22Rv1 (cell line): ENCODE results near the gene RARRES2.
"Not testable (repeated sequence)": the region's sequence is repeated elsewhere in the genome, so short reads cannot be mapped to it uniquely, and the experiment has no call there.

Experiments
- H3K27ac ChIP-seq: fragments of 450-650 bp; 2 replicates; pipeline ENCODE4 v1.5.1; 2017
- ZFX ChIP-seq: fragments of 450-650 bp; IDR thresholded peaks from 2 replicates; pipeline ENCODE4 v1.6.1; 2017; ENCODE audit warnings: antibody characterized with exemption, borderline replicate concordance
- TF ChIP-seq, protein P1 (sequence below): fragments of 450-650 bp; IDR thresholded peaks from 2 replicates; pipeline ENCODE4 v1.5.1; 2017; ENCODE audit warnings: mild to moderate bottlenecking

RARRES2 gene

DNA sequence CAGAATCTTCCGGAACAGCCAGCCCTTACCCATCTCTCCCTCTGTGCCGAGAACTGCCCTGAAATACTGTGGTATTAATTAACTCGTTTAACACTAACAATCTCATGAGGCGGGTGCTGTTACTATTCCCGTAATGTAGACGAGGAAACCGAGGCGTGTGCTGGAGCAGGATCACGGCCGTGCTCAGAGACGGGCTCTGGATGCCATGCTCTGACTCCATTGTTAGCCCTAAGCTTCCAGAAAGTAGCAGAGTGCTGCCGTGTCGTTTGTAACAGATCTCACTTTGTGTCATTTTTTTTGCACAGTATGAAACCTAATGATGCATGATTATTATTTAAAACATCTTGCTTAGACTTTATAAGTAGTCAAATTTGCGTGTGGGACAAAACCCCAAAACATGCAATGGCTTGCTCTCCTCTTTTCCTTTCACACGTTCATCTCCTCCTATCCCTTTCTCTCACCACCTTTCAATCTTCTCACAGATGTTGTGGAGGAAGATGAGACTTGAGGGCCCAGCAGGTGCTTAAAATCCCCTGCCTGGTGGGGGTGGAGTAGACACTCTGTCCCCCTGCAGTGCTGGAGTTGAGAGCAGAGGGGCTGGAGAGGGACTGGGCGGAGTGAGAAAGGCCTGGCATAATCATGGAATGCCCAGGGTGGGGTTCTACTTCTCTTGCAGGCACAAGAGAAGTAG lies 17.6 kb downstream of the RARRES2 start:
- TF ChIP-seq ZFX, result no peak
- TF ChIP-seq, protein P1, sequence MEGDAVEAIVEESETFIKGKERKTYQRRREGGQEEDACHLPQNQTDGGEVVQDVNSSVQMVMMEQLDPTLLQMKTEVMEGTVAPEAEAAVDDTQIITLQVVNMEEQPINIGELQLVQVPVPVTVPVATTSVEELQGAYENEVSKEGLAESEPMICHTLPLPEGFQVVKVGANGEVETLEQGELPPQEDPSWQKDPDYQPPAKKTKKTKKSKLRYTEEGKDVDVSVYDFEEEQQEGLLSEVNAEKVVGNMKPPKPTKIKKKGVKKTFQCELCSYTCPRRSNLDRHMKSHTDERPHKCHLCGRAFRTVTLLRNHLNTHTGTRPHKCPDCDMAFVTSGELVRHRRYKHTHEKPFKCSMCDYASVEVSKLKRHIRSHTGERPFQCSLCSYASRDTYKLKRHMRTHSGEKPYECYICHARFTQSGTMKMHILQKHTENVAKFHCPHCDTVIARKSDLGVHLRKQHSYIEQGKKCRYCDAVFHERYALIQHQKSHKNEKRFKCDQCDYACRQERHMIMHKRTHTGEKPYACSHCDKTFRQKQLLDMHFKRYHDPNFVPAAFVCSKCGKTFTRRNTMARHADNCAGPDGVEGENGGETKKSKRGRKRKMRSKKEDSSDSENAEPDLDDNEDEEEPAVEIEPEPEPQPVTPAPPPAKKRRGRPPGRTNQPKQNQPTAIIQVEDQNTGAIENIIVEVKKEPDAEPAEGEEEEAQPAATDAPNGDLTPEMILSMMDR, result 0 out of 2 replicates have a peak, but pooled peaks have one; percentile 7
- peak overlapping the region; percentile 91 for H3K27ac ChIP-seq

DNA sequence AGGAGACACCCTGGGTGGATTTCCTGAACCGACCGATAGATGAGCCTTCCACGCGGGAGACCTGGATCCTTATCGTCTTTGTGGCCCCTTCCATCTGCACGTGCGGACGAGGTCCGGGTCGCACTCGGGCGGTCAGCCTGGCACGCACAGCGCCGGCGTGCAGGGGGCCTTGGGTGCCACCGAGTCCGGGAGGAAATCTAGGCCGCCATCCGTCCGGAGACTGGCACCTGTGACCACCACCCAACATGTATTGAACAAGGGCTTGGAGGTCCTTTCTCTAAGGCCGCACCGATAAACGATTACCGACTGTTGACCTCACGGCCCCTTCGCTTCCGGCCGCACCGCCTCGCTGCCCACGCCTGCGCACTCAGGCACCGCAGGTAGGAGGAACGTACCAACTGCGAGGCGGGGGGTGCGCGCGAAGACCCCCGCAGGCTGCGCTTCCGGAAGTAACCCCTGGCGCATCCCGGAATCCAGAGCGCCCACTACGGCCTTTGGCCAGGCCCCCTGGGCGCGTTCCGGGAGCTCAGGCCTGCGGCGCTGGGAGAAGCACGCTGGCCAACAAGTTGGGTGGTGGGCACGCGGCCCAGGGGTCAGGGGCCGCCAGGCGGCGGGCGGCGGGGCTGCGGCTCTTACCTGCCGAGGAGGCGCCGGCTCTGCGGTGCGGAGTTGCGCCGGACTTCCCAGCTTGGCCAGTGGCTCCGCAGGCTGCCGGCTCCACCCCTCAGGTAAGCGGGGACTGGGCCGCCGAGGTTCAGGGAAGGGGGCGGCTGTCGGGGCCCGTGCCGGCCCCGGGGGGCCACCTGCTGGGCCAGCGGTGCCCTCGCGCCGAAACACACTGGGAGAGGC lies 18.4 kb downstream of the RARRES2 start, which contains the start of the genes ACTR3C and LRRC61:
Gene ACTR3C, minus strand, starts transcription at position 713 of the 849 bp plus-strand sequence. CDS start 28,249 bp downstream, outside the sequence.
Gene LRRC61, plus strand, starts transcription at position 523 of the 849 bp plus-strand sequence. CDS start 13,507 bp downstream, outside the sequence.
- peak within 1 kb of the TSS; percentile 91 for H3K27ac ChIP-seq
- TF ChIP-seq, protein P1, result peak; percentile 48
- no peak for TF ChIP-seq ZFX

DNA sequence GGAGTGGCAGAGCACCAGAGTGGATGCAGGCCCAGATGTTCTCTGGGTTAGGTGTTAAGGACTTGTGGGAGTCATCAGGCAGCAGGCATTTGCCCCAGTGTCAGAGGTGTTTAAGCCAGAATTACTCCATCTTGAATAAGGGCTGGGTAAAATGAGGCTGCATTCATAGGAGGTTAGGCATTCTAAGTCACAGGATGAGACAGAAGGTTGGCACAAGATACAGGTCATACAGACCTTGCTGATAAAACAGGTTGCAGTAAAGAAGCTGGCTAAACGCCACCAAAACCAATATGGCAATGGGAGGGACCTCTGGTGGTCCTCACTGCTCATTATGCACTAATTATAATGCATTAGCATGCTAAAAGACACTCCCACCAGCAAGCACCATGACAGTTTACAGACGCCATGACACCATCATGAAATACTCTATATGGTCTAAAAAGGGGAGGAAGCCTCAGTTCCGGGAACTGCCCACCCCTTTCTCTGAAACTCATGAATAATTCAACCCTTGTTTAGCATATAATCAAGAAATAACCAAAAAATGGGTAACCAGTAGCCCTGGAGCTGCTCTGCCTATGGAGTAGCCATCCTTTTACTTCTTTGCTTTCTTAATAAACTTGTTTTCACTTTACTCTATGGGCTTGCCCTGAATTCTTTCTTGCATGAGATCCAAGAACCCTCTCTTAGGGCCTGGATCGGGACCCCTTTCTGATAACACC lies 19.2 kb downstream of the RARRES2 start:
- peak overlapping the region; percentile 91 for H3K27ac ChIP-seq
- TF ChIP-seq ZFX, result no peak
- TF ChIP-seq, protein P1, result no peak

DNA sequence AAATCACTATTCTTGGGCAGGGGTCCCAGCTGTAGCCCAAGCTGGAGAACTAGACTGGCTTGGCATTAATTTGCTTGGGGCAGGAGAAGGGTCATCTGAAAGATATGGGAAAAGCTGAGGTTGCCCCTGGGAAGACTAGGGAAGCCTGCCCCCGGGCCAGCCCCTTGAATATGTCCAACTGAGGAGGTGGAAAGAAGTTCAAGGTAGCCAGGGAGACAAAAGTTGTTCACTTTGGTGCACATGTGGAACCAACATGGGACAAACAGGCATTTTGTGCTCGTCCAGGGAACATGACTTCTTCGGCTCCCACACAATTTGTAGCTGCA lies 19.7 kb downstream of the RARRES2 start:
- H3K27ac ChIP-seq, result peak overlapping the region; percentile 91
- no peak for TF ChIP-seq ZFX

DNA sequence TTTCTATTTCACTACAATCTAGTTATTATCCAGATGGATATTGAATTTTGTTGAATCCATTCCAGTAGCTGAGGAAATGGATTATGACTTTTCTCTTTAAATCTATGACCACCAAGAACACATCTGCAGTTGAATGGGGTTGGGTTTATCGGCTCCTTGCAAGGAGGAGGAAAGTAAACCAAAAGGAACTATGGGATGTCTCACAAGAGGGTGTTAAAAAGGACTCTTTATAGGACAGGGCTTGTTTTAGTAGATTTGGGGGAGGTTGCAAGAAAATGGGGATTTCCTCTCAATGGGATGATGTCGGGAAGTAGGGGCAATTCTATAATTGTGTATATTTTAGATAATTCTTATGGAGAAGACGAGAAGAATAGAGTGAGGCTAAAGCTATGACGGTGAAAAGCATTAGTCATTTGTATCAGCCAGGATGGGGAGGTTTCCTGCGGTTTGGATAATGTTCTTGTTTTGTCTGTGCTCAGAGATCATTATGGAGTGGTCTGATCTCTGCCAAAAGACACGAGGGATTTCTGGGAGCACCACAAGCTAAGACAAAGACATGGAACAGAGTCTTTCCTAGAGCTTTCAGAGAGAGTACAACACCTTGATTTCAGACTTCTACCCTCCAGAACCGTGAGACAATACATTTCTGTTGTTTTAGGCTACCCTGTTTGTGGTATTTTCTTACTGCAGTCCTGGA lies 23.5 kb downstream of the RARRES2 start:
- no peak overlapping the region for H3K27ac ChIP-seq
- TF ChIP-seq, protein P1, result no peak
- TF ChIP-seq ZFX, result no peak

DNA sequence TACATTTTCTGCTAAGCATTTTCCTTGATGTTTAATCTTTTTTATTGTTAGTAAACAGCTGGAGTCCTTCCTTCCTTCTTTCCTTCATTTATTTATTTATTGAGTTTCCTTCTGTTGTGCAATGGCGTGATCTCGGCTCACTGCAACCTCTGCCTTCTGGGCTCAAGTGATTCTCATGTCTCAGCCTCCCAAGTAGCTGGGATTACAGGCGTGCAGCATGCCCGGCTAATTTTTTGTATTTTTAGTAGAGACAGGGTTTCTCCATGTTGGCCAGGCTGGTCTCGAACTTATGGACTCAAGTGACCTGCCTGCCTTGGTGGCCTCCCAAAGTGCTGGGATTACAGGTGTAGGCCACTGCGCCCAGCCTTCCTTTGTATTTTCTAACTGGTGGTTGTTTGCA lies 24.4 kb downstream of the RARRES2 start:
- not testable (repeated sequence) for H3K27ac ChIP-seq

DNA sequence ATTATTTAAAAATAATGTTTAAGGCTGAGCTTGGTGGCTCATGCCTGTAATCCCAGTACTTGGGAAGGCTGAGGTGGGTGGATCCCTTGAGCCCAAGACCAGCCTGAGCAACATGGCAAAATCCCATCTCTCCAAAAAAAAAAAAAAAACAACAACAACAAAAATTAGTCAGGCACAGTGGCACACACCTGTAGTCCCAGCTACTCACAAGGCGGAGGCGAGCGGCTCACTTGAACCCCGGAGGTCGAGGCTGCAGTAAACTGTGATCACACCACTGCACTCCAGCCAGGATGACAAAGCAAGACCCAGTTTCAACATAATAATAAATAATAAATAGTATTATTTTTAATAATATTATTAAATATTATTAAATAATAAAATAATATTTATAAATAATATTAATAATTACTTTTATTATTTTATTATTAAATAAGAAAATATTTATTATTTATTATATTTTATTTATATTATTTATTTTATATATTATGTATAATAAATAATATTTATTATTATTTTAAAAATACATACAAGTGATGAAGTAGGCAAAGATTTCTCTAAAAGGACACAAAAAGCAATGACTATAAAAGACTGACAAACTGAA lies 26.7 kb downstream of the RARRES2 start:
- H3K27ac ChIP-seq, result no peak overlapping the region
- TF ChIP-seq, protein P1, result no peak
- TF ChIP-seq ZFX, result no peak
